RWPE2 (cell line): ENCODE data around the gene STARD8.

Source experiments
- ATAC-seq: fragments of 200-7000 bp; cut with Tn5 transposase; 3 replicates; pipeline ENCODE4 v1.9.1; 2021; ENCODE audit warnings: low read depth
- DNase-seq: peaks from one replicate; pipeline ENCODE4 v3.0.0-alpha.2; 2020; ENCODE audit warnings: low spot score
- H3K27ac ChIP-seq: fragments of 450-650 bp; 2 replicates; pipeline ENCODE4 v1.5.1; 2017; ENCODE audit warnings: mild to moderate bottlenecking; ENCODE audit not compliant: poor library complexity, severe bottlenecking
- H3K27me3 ChIP-seq: fragments of 250-450 bp; sonication (Bioruptor Pico); 2 replicates; pipeline ENCODE4 v1.5.1; 2021; ENCODE audit warnings: mild to moderate bottlenecking, moderate library complexity; ENCODE audit not compliant: insufficient read depth, poor library complexity, severe bottlenecking
- H3K36me3 ChIP-seq: fragments of 250-450 bp; sonication (Bioruptor Pico); 2 replicates; pipeline ENCODE4 v1.5.1; 2020; ENCODE audit warnings: low read depth, mild to moderate bottlenecking, moderate library complexity
- H3K4me1 ChIP-seq: fragments of 250-450 bp; sonication (Bioruptor Pico); 2 replicates; pipeline ENCODE4 v1.5.1; 2021; ENCODE audit warnings: mild to moderate bottlenecking, moderate library complexity; ENCODE audit not compliant: insufficient read depth, poor library complexity, severe bottlenecking
- H3K4me3 ChIP-seq: fragments of 250-450 bp; sonication (Bioruptor Pico); 2 replicates; pipeline ENCODE4 v1.5.1; 2021; ENCODE audit warnings: mild to moderate bottlenecking, moderate library complexity; ENCODE audit not compliant: severe bottlenecking
- H3K9me3 ChIP-seq: fragments of 250-450 bp; sonication (Bioruptor Pico); 2 replicates; pipeline ENCODE4 v1.5.1; 2021; ENCODE audit warnings: mild to moderate bottlenecking, moderate library complexity; ENCODE audit not compliant: severe bottlenecking
- CTCF ChIP-seq: fragments of 450-650 bp; IDR thresholded peaks from one replicate; pipeline ENCODE4 v1.5.1; 2017; ENCODE audit warnings: mild to moderate bottlenecking, moderate library complexity; ENCODE audit not compliant: poor library complexity, severe bottlenecking

Gene STARD8

GRCh38 chrX:68723491-68724155 lies 76.2 kb downstream of the STARD8 start:
- no peak for TF ChIP-seq CTCF
- DNase-seq, result no peak
- Histone ChIP-seq H3K36me3 (no peaks in the 10 kb centered on the region), H3K9me3 (no peaks in the 10 kb centered on the region), H3K27me3 (no peaks in the 10 kb centered on the region), H3K4me3 (no peak overlapping the region), H3K4me1 (no peaks in the 10 kb centered on the region), H3K27ac (no peak overlapping the region)
- ATAC-seq, result no peak

GRCh38 chrX:68724531-68725020 lies 77.1 kb downstream of the STARD8 start:
- no peak for DNase-seq
- ATAC-seq, result no peak

GRCh38 chrX:68725756-68726365 lies 78.4 kb downstream of the STARD8 start:
- Histone ChIP-seq H3K36me3 (no peaks in the 10 kb centered on the region), H3K27ac (no peak overlapping the region), H3K9me3 (no peaks in the 10 kb centered on the region), H3K27me3 (no peaks in the 10 kb centered on the region), H3K4me1 (no peaks in the 10 kb centered on the region), H3K4me3 (no peak overlapping the region)
- no peak for DNase-seq
- no peak for TF ChIP-seq CTCF
- ATAC-seq, result no peak

More at GRCh38 chrX:68724531-68725020, 77.1 kb downstream of the STARD8 start:
- Histone ChIP-seq H3K27ac (no peak overlapping the region), H3K4me3 (no peak overlapping the region), H3K27me3 (no peaks in the 10 kb centered on the region), H3K9me3 (no peaks in the 10 kb centered on the region), H3K4me1 (no peaks in the 10 kb centered on the region), H3K36me3 (no peaks in the 10 kb centered on the region)
- TF ChIP-seq CTCF, result no peak

GRCh38 chrX:68726366-68726765 lies 78.9 kb downstream of the STARD8 start:
- TF ChIP-seq CTCF, result no peak
- Histone ChIP-seq H3K36me3 (no peaks in the 10 kb centered on the region), H3K4me3 (no peak overlapping the region), H3K27me3 (no peaks in the 10 kb centered on the region), H3K4me1 (no peaks in the 10 kb centered on the region), H3K27ac (no peak overlapping the region), H3K9me3 (no peaks in the 10 kb centered on the region)
- ATAC-seq (no peak), DNase-seq (no peak)

- H3K9me3 ChIP-seq, result no peaks in the 10 kb centered on the region
- no peak for TF ChIP-seq CTCF
- H3K36me3 ChIP-seq, result no peaks in the 10 kb centered on the region
- no peaks in the 10 kb centered on the region for H3K4me1 ChIP-seq
- DNase-seq (no peak), ATAC-seq (no peak)
- H3K27ac ChIP-seq, result no peak overlapping the region
- H3K4me3 ChIP-seq, result no peak overlapping the region
- no peaks in the 10 kb centered on the region for H3K27me3 ChIP-seq
These were observed 80.2 kb downstream of the STARD8 start for GRCh38 chrX:68727696-68728095.
